ENCODE results near the gene GTF3C1. TPM values are rescaled to one million over a fixed set of nuclear protein-coding genes. Genes with fewer than 3 reads are reported as not detected.

The GTF3C1 gene
- polyA plus RNA-seq, 4 donors = 30.4 to 47.0 (median 36.8) TPM

DNA sequence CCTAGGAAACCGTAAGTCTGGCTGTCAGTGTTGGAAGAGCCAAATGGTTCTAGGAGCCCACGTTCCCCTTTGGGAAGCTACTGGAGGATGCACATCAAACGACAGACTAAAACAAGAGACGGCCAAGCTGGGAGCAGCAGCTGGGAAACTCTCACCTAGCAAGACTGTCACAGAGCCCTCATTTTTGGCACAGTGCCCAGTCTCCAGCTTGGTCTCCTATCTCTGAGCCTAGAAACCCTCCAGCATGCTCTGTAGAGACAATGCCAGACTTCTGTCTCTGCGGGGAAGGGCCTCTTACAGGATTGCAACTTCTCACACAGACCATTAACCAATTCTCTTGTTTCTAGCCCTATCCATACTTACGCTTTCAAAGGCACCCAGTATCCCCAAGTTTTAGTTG is 23.5 kb downstream of the GTF3C1 start:
- H3K27me3 ChIP-seq (ENCODE audit: control insufficient read depth in 3 of 3, insufficient read depth in 3 of 3, low read length in 3 of 3) = no peaks in the 10 kb centered on the region
- WGBS, 3 donors = 89 to 96% (median 94%) methylated on average over 6 of the region's 6 CpGs
- H3K4me1 ChIP-seq (ENCODE audit: control insufficient read depth in 3 of 3, insufficient read depth in 2 of 3, low read depth in 1 of 3, low read length in 2 of 3) = no peaks in the 10 kb centered on the region
- peak in 1 of 2 donors; percentile 6 for DNase-seq
- peaks cover 0 to 7% of the 10 kb centered on the region in 2 donors for H3K9me3 ChIP-seq (ENCODE audit: control insufficient read depth in 2 of 2, insufficient read depth in 1 of 2, low read depth in 1 of 2, low read length in 1 of 2)
- H3K4me3 ChIP-seq (ENCODE audit: low read depth in 1 of 3, low read length in 3 of 3) = no peak overlapping the region
- H3K27ac ChIP-seq (ENCODE audit: low read depth in 1 of 3, low read length in 2 of 3) = no peak overlapping the region
- H3K36me3 ChIP-seq (ENCODE audit: control insufficient read depth in 3 of 3, insufficient read depth in 2 of 3, low read depth in 1 of 3, low read length in 3 of 3) = peaks cover 17 to 61% (median 28%) of the 10 kb centered on the region in 3 donors
- FAIRE-seq = no peak

DNA sequence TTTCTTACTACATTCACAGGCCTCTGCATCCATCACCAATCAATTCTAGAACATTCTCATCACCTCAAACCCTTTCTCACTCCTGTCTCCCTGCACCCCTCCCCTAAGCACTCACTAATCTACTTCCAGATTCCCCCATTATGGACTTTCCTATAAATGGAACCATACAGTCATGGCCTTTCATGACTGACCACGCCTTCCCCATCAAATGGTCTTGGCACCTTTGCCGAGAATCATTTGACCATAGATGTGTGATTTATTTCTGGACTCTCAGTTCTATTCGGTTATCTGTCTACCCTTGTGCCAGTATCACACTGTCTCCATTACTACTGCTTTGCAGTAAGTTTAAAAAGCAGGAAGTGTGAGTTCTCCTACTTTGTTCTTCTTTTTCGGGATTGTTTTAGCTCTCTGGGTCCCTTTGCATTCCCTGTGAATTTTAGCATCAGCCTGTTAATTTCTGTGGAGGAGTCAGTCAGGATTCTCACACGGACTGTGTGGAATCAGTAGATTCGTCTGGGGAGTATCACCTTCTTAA is 27.5 kb downstream of the GTF3C1 start:
- peaks cover 0 to 7% of the 10 kb centered on the region in 2 donors for H3K9me3 ChIP-seq (ENCODE audit: control insufficient read depth in 2 of 2, insufficient read depth in 1 of 2, low read depth in 1 of 2, low read length in 1 of 2)
- peaks cover 10 to 49% (median 18%) of the 10 kb centered on the region in 3 donors for H3K36me3 ChIP-seq (ENCODE audit: control insufficient read depth in 3 of 3, insufficient read depth in 2 of 3, low read depth in 1 of 3, low read length in 3 of 3)
- FAIRE-seq (no peak), DNase-seq (no peak)
- H3K27ac ChIP-seq (ENCODE audit: low read depth in 1 of 3, low read length in 2 of 3) = no peak overlapping the region
- 84 to 91% (median 89%) methylated on average over 6 of the region's 6 CpGs for WGBS, 3 donors
- no peaks in the 10 kb centered on the region for H3K27me3 ChIP-seq (ENCODE audit: control insufficient read depth in 3 of 3, insufficient read depth in 3 of 3, low read length in 3 of 3)
- H3K4me1 ChIP-seq (ENCODE audit: control insufficient read depth in 3 of 3, insufficient read depth in 2 of 3, low read depth in 1 of 3, low read length in 2 of 3) = no peaks in the 10 kb centered on the region
- H3K4me3 ChIP-seq (ENCODE audit: low read depth in 1 of 3, low read length in 3 of 3) = no peak overlapping the region

DNA sequence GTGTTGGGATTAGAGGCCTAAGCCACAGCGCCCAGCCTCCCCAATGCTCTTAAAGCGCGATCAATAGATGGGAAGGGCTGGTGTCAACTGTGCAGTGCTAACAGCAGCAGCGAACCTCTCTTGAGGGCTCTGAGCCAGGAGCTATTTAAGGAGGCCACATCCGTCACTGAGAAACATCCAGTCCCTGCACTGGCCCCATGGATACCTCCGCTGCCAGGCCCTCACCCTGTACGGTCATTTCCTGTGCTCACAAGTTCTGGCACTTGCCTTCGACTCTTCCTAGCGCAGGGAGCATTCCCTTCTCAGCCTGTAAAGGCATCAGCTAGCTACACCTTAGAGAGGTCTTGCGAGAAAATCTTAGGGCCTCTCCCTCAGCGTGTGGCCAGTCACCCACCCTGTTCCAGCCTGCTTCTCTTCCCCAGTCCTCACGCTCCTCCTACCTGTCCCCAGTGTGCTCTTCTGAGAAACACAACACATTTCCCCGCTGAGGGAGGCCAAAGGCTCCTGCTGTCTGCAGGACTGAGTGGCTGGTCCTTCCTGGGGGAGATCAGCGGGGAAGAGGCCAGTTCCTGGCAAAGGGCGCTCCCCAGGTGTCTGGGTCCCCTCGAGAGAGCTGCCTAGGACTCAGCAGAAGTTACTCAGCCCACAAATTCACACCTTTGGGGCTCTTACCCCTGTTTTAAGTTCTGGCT is 28.6 kb downstream of the GTF3C1 start:
- H3K27ac ChIP-seq (ENCODE audit: low read depth in 1 of 3, low read length in 2 of 3) = peak overlapping the region in 1 of 3 donors; percentile 25
- peaks cover 0 to 6% of the 10 kb centered on the region in 2 donors for H3K9me3 ChIP-seq (ENCODE audit: control insufficient read depth in 2 of 2, insufficient read depth in 1 of 2, low read depth in 1 of 2, low read length in 1 of 2)
- no peaks in the 10 kb centered on the region for H3K27me3 ChIP-seq (ENCODE audit: control insufficient read depth in 3 of 3, insufficient read depth in 3 of 3, low read length in 3 of 3)
- 73 to 93% (median 91%) methylated on average over 16 of the region's 16 CpGs for WGBS, 3 donors
- FAIRE-seq (no peak), DNase-seq (no peak)
- H3K4me1 ChIP-seq (ENCODE audit: control insufficient read depth in 3 of 3, insufficient read depth in 2 of 3, low read depth in 1 of 3, low read length in 2 of 3) = no peaks in the 10 kb centered on the region
- peaks cover 8 to 44% (median 14%) of the 10 kb centered on the region in 3 donors for H3K36me3 ChIP-seq (ENCODE audit: control insufficient read depth in 3 of 3, insufficient read depth in 2 of 3, low read depth in 1 of 3, low read length in 3 of 3)
- no peak overlapping the region for H3K4me3 ChIP-seq (ENCODE audit: low read depth in 1 of 3, low read length in 3 of 3)

DNA sequence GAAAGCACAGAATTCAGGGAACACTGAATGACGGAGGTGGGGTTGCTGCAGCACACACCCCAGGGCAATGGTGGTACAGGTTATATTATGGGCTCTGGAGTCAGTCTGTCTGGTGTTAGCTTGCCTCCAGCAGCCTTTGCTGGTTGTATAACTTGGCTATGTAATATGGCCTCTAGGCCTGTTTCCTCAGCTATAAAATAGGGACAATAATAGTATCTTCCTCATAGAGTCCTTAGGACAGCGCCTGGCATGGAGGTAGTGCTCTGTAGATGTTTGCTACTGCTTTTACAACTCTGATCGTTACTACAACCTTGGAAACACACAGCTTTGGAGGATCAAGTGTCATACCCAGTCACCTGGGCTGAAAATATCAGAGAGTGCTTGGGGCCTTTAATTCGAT is 31.5 kb downstream of the GTF3C1 start:
- no peak for DNase-seq
- Histone ChIP-seq H3K4me3 (ENCODE audit: low read depth in 1 of 3, low read length in 3 of 3) (no peak overlapping the region), H3K4me1 (ENCODE audit: control insufficient read depth in 3 of 3, insufficient read depth in 2 of 3, low read depth in 1 of 3, low read length in 2 of 3) (no peaks in the 10 kb centered on the region), H3K36me3 (ENCODE audit: control insufficient read depth in 3 of 3, insufficient read depth in 2 of 3, low read depth in 1 of 3, low read length in 3 of 3) (peaks cover 0 to 47% (median 6%) of the 10 kb centered on the region in 3 donors), H3K27me3 (ENCODE audit: control insufficient read depth in 3 of 3, insufficient read depth in 3 of 3, low read length in 3 of 3) (no peaks in the 10 kb centered on the region), H3K27ac (ENCODE audit: low read depth in 1 of 3, low read length in 2 of 3) (no peak overlapping the region), H3K9me3 (ENCODE audit: control insufficient read depth in 2 of 2, insufficient read depth in 1 of 2, low read depth in 1 of 2, low read length in 1 of 2) (no peaks in the 10 kb centered on the region)
- 96 to 99% (median 98%) methylated on average over 4 of the region's 4 CpGs for WGBS, 3 donors
- no peak for FAIRE-seq

DNA sequence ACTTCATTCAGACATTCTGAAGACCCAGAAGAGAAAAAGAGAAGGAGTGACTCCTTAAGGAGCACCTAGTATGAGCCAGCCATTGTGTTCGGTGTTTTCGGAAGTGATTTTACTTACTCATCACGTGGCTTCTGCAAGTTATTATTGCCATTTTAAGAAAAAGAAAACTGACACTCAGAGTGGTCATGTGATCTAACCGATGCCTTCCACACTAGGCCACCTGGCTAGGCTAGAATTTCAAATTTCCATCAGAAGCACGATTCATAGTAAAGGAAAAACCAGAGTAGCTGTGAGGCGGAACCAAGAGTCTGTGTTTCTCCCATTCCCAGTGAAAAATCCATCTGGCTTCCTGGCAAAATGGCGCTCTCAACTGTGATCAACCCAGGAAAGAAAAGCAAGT is 32.0 kb downstream of the GTF3C1 start:
- FAIRE-seq (no peak), DNase-seq (no peak)
- H3K27me3 ChIP-seq (ENCODE audit: control insufficient read depth in 3 of 3, insufficient read depth in 3 of 3, low read length in 3 of 3) = no peaks in the 10 kb centered on the region
- H3K4me3 ChIP-seq (ENCODE audit: low read depth in 1 of 3, low read length in 3 of 3) = no peak overlapping the region
- H3K36me3 ChIP-seq (ENCODE audit: control insufficient read depth in 3 of 3, insufficient read depth in 2 of 3, low read depth in 1 of 3, low read length in 3 of 3) = peaks cover 0 to 50% (median 6%) of the 10 kb centered on the region in 3 donors
- no peaks in the 10 kb centered on the region for H3K4me1 ChIP-seq (ENCODE audit: control insufficient read depth in 3 of 3, insufficient read depth in 2 of 3, low read depth in 1 of 3, low read length in 2 of 3)
- no peaks in the 10 kb centered on the region for H3K9me3 ChIP-seq (ENCODE audit: control insufficient read depth in 2 of 2, insufficient read depth in 1 of 2, low read depth in 1 of 2, low read length in 1 of 2)
- no peak overlapping the region for H3K27ac ChIP-seq (ENCODE audit: low read depth in 1 of 3, low read length in 2 of 3)
- 96 to 98% (median 96%) methylated on average over 7 of the region's 7 CpGs for WGBS, 3 donors

DNA sequence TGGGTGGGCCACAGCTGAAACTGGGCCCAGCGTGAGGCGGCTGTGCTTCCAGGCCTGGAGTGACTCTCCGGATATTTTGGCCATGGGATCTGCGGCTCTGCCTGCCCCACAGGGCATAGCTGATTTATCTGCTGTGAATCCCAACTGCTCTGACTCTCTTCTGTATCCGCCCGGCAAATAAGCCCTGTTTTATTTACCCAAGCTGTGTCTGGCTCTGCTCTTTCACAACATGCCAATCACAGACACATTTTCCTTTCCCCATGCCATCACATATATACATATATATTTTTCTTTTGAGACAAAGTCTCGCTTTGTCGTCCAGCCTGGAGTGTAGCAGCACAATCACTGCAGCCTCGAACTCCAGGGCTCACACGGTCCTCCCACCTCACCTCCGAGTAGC is 33.3 kb downstream of the GTF3C1 start:
- DNase-seq (no peak), FAIRE-seq (no peak)
- Histone ChIP-seq H3K9me3 (ENCODE audit: control insufficient read depth in 2 of 2, insufficient read depth in 1 of 2, low read depth in 1 of 2, low read length in 1 of 2) (no peaks in the 10 kb centered on the region), H3K36me3 (ENCODE audit: control insufficient read depth in 3 of 3, insufficient read depth in 2 of 3, low read depth in 1 of 3, low read length in 3 of 3) (peaks cover under 1 to 56% (median 8%) of the 10 kb centered on the region in 3 donors), H3K27me3 (ENCODE audit: control insufficient read depth in 3 of 3, insufficient read depth in 3 of 3, low read length in 3 of 3) (no peaks in the 10 kb centered on the region), H3K4me3 (ENCODE audit: low read depth in 1 of 3, low read length in 3 of 3) (no peak overlapping the region), H3K4me1 (ENCODE audit: control insufficient read depth in 3 of 3, insufficient read depth in 2 of 3, low read depth in 1 of 3, low read length in 2 of 3) (no peaks in the 10 kb centered on the region), H3K27ac (ENCODE audit: low read depth in 1 of 3, low read length in 2 of 3) (no peak overlapping the region)
- 93 to 97% (median 94%) methylated on average over 11 of the region's 11 CpGs for WGBS, 3 donors

DNA sequence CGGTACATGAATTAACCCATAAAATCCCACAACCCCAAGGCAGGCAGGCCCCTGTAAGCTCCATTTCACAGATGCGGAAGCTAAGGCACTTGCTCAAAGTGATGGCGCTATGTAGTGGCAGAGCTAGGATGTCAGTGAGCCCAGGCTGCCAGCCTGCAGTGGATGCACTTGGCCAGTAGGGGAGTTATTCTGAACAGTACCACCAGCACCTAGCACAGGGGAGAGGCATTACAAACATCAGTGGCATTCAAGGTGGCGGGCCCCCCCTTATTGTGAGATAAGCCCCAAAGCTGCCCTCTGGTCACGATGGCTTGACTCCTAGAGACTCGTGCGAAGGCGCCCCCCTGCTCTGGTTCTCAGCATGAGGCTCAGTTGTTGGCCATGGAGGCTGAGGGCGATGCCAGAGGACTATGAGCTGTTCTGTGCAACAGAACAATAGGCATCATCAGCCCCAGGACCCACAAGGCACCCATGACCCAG is 33.8 kb downstream of the GTF3C1 start:
- Histone ChIP-seq H3K4me1 (ENCODE audit: control insufficient read depth in 3 of 3, insufficient read depth in 2 of 3, low read depth in 1 of 3, low read length in 2 of 3) (no peaks in the 10 kb centered on the region), H3K4me3 (ENCODE audit: low read depth in 1 of 3, low read length in 3 of 3) (no peak overlapping the region), H3K36me3 (ENCODE audit: control insufficient read depth in 3 of 3, insufficient read depth in 2 of 3, low read depth in 1 of 3, low read length in 3 of 3) (peaks cover 5 to 56% (median 8%) of the 10 kb centered on the region in 3 donors), H3K27ac (ENCODE audit: low read depth in 1 of 3, low read length in 2 of 3) (no peak overlapping the region), H3K27me3 (ENCODE audit: control insufficient read depth in 3 of 3, insufficient read depth in 3 of 3, low read length in 3 of 3) (no peaks in the 10 kb centered on the region), H3K9me3 (ENCODE audit: control insufficient read depth in 2 of 2, insufficient read depth in 1 of 2, low read depth in 1 of 2, low read length in 1 of 2) (no peaks in the 10 kb centered on the region)
- DNase-seq (peak; percentile 5 to 19), FAIRE-seq (no peak)
- WGBS, 3 donors = 90 to 94% (median 93%) methylated on average over 9 of the region's 9 CpGs

DNA sequence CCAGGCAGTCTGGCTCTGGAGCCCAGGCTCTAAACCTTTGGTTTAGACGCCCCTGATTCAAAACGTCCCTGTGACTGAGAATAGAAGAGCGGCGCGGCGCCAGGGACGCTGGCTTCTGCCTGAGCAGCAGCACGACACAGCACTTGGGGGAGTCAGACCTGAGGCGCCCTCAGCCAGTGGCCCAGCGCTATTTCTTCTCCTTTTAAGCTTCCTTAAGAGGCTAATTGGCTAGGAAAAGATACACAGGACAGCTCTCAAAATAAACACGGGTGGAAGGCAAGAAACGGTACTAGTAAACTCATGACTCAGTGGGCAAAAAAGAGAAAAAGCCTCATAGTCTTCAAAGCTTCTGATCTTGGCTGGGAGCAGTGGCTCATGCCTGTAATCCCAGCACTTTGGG is 34.9 kb downstream of the GTF3C1 start:
- FAIRE-seq (no peak), DNase-seq (no peak)
- Histone ChIP-seq H3K27me3 (ENCODE audit: control insufficient read depth in 3 of 3, insufficient read depth in 3 of 3, low read length in 3 of 3) (no peaks in the 10 kb centered on the region), H3K9me3 (ENCODE audit: control insufficient read depth in 2 of 2, insufficient read depth in 1 of 2, low read depth in 1 of 2, low read length in 1 of 2) (no peaks in the 10 kb centered on the region), H3K4me1 (ENCODE audit: control insufficient read depth in 3 of 3, insufficient read depth in 2 of 3, low read depth in 1 of 3, low read length in 2 of 3) (no peaks in the 10 kb centered on the region), H3K4me3 (ENCODE audit: low read depth in 1 of 3, low read length in 3 of 3) (no peak overlapping the region), H3K27ac (ENCODE audit: low read depth in 1 of 3, low read length in 2 of 3) (peak overlapping the region in 1 of 3 donors; percentile 35), H3K36me3 (ENCODE audit: control insufficient read depth in 3 of 3, insufficient read depth in 2 of 3, low read depth in 1 of 3, low read length in 3 of 3) (peaks cover 9 to 58% (median 10%) of the 10 kb centered on the region in 3 donors)
- WGBS, 3 donors = 84 to 90% (median 84%) methylated on average over 12 of the region's 12 CpGs
